22Rv1 (cell line): ENCODE measurements around the gene NTPCR.

ENCODE experiments used
- ZFX ChIP-seq: fragments of 450-650 bp; IDR thresholded peaks from 2 replicates; pipeline ENCODE4 v1.6.1; 2017; ENCODE audit warnings: antibody characterized with exemption, borderline replicate concordance
- TF ChIP-seq, protein P1 (sequence below): fragments of 450-650 bp; IDR thresholded peaks from 2 replicates; pipeline ENCODE4 v1.5.1; 2017; ENCODE audit warnings: mild to moderate bottlenecking

DNA sequence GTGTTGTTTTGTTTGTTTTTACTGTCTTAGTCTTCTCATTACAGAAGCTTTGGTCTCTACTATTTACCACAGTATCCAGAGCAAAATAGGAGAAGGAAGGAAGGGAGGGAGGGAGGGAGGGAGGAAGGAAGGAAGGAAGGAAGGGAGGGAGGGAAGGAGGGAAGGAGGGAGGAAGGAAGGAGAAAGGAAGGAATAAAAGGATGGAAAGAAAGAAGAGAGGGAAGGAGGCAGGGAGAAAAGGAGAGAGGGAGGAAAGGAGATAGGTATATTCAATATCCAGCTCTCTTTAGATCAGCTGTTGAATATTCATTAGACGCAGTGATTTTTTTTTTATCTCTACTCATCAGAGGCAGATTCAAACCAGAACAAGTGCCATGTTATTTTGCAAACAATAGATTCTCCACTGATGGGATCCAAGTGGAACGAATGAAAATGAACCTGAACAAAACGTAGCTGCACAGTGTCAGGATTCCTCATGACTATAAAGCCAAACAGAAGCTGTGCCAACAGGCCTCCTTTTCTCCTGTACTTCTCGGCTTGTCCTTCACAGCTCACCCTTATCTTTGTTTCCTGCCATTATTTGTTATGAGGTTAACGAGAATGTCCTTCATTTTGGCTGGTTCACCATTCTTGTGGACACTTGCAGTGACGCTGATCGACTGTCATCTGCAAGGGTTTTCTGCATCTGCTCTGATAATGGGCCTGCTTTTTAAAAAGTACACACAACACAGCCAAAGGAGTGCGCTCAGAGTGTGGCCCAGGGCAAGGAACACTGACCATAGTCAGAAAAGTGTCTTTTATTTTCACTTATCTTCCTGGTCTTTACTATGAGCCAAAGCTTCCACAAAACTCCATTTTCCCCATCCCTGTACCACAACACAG lies 7.8 kb upstream of the NTPCR start:
- TF ChIP-seq, protein P1, sequence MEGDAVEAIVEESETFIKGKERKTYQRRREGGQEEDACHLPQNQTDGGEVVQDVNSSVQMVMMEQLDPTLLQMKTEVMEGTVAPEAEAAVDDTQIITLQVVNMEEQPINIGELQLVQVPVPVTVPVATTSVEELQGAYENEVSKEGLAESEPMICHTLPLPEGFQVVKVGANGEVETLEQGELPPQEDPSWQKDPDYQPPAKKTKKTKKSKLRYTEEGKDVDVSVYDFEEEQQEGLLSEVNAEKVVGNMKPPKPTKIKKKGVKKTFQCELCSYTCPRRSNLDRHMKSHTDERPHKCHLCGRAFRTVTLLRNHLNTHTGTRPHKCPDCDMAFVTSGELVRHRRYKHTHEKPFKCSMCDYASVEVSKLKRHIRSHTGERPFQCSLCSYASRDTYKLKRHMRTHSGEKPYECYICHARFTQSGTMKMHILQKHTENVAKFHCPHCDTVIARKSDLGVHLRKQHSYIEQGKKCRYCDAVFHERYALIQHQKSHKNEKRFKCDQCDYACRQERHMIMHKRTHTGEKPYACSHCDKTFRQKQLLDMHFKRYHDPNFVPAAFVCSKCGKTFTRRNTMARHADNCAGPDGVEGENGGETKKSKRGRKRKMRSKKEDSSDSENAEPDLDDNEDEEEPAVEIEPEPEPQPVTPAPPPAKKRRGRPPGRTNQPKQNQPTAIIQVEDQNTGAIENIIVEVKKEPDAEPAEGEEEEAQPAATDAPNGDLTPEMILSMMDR: no peak
- TF ChIP-seq ZFX: no peak
